Esophagus muscularis mucosa (tissue), 4 donors: ENCODE data around the gene FAM229A. TPM values are rescaled to one million over a fixed set of nuclear protein-coding genes. Genes with fewer than 3 reads are reported as not detected.

Experiments used
- DNase-seq: peaks from one replicate; pipeline ENCODE4 v3.0.0-alpha.2; 2017; ENCODE audit errors: extremely low spot score
- H3K27ac ChIP-seq, 4 donors: fragments of 200-600 bp; sonication (generic); replicated peaks in 1 of 4; 1 replicate in 3 of 4; 2 replicates in 1 of 4; pipeline ENCODE4 v1.5.1; 2016 to 2019; ENCODE audit warnings: mild to moderate bottlenecking in 1 of 4
- H3K27me3 ChIP-seq, 4 donors: fragments of 200-600 bp; sonication (generic); one replicate each; pipeline versions ENCODE4 v1.5.1 to v1.6.0; 2016 to 2019
- H3K36me3 ChIP-seq, 4 donors: fragments of 200-600 bp; sonication (generic); one replicate each; pipeline ENCODE4 v1.5.1; 2016 to 2019
- H3K4me1 ChIP-seq, 4 donors: fragments of 200-600 bp; sonication (generic); one replicate each; pipeline ENCODE4 v1.5.1; 2016 to 2019
- H3K4me3 ChIP-seq, 4 donors: fragments of 200-600 bp; sonication (generic); 1 replicate in 2 of 4; 2 replicates in 2 of 4; pipeline ENCODE4 v1.5.1; 2016 to 2019; ENCODE audit warnings: mild to moderate bottlenecking in 4 of 4, moderate library complexity in 1 of 4
- H3K9me3 ChIP-seq, 4 donors: fragments of 200-600 bp; sonication (generic); 1 replicate in 3 of 4; 2 replicates in 1 of 4; pipeline ENCODE4 v1.5.1; 2016 to 2019
- EP300 ChIP-seq: sonication (generic); formaldehyde crosslinking; IDR thresholded peaks from one replicate; pipeline ENCODE4 v1.6.1; 2017; ENCODE audit warnings: antibody characterized with exemption
- POLR2A ChIP-seq: fragments of 450-650 bp; IDR thresholded peaks from one replicate; pipeline ENCODE4 v1.6.1; 2017; ENCODE audit warnings: antibody characterized with exemption, moderate library complexity, mild to moderate bottlenecking, low read depth
- POLR2AphosphoS5 ChIP-seq, 2 donors: sonication (generic); formaldehyde crosslinking; IDR thresholded peaks; one replicate each; pipeline ENCODE4 v1.6.1; 2017; ENCODE audit warnings: antibody characterized with exemption in 2 of 2
- WGBS: methylation state at CpG from one replicate; pipeline ENCODE4 v1.1.5; 2018; 5-methylcytosine and 5-hydroxymethylcytosine counted together
- intact Hi-C: fragments of 100-400 bp; cut with DNase I; formaldehyde crosslinking; loops from one replicate; pipeline ENCODE4 v1.15.1; 2023
- total RNA-seq, 4 donors: library from RNA; depleted of rRNA; stranded (reverse); fragments of >200 nt; gene quantifications; one replicate each; pipeline versions ENCODE4 v1.1.0 to v1.2.1, GENCODE V29; 2016
- TF ChIP-seq, protein P1 (sequence below), 3 experiments: fragments of 200-600 bp in 2 of 3; fragments of 450-650 bp in 1 of 3; sonication (generic) in 2 of 3; IDR thresholded peaks; one replicate each; pipeline ENCODE4 v1.5.1; 2017 to 2019; ENCODE audit warnings: antibody characterized with exemption in 3 of 3, mild to moderate bottlenecking in 2 of 3, moderate library complexity in 1 of 3

The FAM229A gene
- total RNA-seq, 4 donors from 2014 or later: 1.3 to 8.7 (median 4.9) TPM

DNA sequence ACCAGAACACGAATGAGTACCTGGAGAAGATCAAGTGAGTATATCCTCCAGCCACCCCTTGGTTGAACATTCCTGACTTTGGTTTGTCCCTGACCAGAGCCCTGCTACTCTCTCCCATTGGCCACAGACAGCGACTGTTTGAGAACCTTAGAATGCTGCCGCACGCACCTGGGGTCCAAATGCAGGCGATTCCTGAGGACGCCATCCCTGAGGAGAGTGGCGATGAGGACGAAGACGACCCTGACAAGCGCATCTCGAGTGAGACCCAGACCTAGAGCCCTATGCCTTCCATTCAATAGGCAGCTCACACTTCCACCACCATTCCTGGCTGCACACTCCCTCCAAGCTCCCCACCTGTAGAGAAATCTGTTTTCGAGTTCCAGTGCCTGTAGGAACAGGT lies 30.7 kb downstream of the FAM229A start:
- Histone ChIP-seq H3K4me3 (no peak overlapping the region), H3K27ac (no peak overlapping the region), H3K36me3 (peaks cover 34 to 70% (median 65%) of the 10 kb centered on the region in 4 donors), H3K4me1 (peaks cover 14 to 25% (median 23%) of the 10 kb centered on the region in 4 donors), H3K27me3 (no peaks in the 10 kb centered on the region), H3K9me3 (no peaks in the 10 kb centered on the region)
- intact Hi-C loops: no loop called here
- TF ChIP-seq POLR2A (no peak), EP300 (no peak), POLR2AphosphoS5 (IDR thresholded peaks at IDR 0.05) (no peak)
- TF ChIP-seq, protein P1, sequence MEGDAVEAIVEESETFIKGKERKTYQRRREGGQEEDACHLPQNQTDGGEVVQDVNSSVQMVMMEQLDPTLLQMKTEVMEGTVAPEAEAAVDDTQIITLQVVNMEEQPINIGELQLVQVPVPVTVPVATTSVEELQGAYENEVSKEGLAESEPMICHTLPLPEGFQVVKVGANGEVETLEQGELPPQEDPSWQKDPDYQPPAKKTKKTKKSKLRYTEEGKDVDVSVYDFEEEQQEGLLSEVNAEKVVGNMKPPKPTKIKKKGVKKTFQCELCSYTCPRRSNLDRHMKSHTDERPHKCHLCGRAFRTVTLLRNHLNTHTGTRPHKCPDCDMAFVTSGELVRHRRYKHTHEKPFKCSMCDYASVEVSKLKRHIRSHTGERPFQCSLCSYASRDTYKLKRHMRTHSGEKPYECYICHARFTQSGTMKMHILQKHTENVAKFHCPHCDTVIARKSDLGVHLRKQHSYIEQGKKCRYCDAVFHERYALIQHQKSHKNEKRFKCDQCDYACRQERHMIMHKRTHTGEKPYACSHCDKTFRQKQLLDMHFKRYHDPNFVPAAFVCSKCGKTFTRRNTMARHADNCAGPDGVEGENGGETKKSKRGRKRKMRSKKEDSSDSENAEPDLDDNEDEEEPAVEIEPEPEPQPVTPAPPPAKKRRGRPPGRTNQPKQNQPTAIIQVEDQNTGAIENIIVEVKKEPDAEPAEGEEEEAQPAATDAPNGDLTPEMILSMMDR (IDR thresholded peaks at IDR 0.05): no peak
- DNase-seq: no peak
- WGBS: 90% methylated on average over 12 of the region's 12 CpGs

DNA sequence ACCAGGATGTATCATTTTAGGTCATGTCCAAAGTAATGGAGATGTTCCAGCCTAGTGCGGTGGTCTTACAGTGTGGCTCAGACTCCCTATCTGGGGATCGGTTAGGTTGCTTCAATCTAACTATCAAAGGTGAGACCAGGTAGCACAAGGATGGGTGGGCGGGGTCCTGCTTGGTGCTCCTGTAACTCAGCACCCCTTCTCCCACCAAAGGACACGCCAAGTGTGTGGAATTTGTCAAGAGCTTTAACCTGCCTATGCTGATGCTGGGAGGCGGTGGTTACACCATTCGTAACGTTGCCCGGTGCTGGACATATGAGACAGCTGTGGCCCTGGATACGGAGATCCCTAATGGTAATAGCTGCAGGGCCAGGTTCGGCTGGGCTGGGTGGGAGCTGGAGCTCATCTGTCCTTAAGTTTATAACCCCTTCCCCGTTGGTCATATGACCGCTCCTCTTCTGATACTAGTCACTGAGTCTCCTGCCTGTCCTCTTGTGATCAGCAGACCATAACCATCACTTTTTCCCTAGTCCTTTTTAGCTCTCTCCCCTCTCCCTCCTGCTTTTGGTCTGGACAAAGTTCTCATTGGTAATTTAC lies 31.6 kb downstream of the FAM229A start:
- Histone ChIP-seq H3K27ac (no peak overlapping the region), H3K9me3 (no peaks in the 10 kb centered on the region), H3K36me3 (peaks cover 35 to 79% (median 73%) of the 10 kb centered on the region in 4 donors), H3K4me1 (peaks cover 10 to 16% (median 15%) of the 10 kb centered on the region in 4 donors), H3K4me3 (no peak overlapping the region), H3K27me3 (no peaks in the 10 kb centered on the region)
- TF ChIP-seq POLR2A: no peak
- TF ChIP-seq POLR2AphosphoS5 (IDR thresholded peaks at IDR 0.05): no peak
- TF ChIP-seq, protein P1 (IDR thresholded peaks at IDR 0.05): no peak
- TF ChIP-seq EP300: no peak
- intact Hi-C loops: no loop called here
- 88% methylated on average over 6 of the region's 12 CpGs for WGBS
- DNase-seq: no peak

DNA sequence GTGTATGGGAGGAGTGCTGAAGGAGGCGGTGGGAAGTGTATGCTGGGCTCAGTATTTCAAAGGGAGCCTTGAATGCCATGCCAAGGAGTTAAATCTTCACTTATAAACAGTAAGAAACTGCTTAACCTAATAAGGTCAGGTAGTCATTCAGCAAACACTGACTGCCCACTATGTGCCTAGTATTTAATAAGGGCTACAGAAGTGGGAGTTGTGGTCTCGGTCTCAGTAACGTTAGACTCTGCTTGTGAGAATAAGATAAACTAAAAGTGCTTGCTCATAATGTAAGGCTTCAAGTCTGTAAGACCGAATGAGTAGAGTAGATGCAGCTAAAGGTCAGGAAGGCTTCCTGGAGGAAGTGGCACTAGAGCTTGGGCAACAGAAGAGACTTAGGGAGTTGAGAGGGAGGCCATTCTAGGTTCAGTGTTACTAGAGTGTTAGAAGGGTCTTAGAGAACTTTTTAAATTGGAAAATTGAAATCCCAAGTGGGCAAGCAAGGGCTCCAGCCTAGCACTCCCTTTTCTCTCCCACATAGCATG lies 32.3 kb downstream of the FAM229A start:
- intact Hi-C loops: no loop called here
- Histone ChIP-seq H3K4me1 (peaks cover 6 to 10% (median 8%) of the 10 kb centered on the region in 4 donors), H3K27ac (no peak overlapping the region), H3K27me3 (no peaks in the 10 kb centered on the region), H3K9me3 (no peaks in the 10 kb centered on the region), H3K4me3 (no peak overlapping the region), H3K36me3 (peaks cover 35 to 85% (median 80%) of the 10 kb centered on the region in 4 donors)
- TF ChIP-seq EP300 (no peak), POLR2AphosphoS5 (IDR thresholded peaks at IDR 0.05) (no peak), POLR2A (no peak)
- TF ChIP-seq, protein P1 (IDR thresholded peaks at IDR 0.05): no peak
- no peak for DNase-seq
- WGBS: 93% methylated on average over 4 of the region's 4 CpGs

DNA sequence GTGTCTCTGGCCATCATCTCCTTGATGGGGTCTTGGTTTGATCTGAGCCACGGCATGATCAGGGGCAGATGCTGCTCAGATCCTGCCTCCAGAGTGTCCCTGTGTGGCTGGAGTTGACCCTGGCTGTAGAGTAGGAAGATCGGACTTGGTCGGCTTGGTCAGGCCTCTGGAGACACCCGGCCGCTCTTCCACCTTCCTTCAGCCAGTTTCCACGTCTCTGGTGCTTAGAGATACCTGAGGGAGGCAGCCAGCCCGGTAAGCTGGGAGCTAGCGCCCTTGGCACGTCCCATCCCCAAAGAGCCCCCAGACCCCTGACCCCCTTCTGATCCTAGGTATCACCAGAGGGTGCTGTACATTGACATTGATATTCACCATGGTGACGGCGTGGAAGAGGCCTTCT lies 35.1 kb downstream of the FAM229A start:
- H3K27ac ChIP-seq: no peak overlapping the region
- H3K4me1 ChIP-seq: no peaks in the 10 kb centered on the region
- intact Hi-C loops: no loop called here
- WGBS: 94% methylated on average over 11 of the region's 11 CpGs
- no peaks in the 10 kb centered on the region for H3K27me3 ChIP-seq
- no peak overlapping the region for H3K4me3 ChIP-seq
- peaks cover 32 to 100% (median 83%) of the 10 kb centered on the region in 4 donors for H3K36me3 ChIP-seq
- H3K9me3 ChIP-seq: no peaks in the 10 kb centered on the region
- DNase-seq: no peak
- TF ChIP-seq EP300 (no peak), POLR2AphosphoS5 (IDR thresholded peaks at IDR 0.05) (no peak), POLR2A (no peak)
- TF ChIP-seq, protein P1 (IDR thresholded peaks at IDR 0.05): no peak
